Activated CD4-positive, alpha-beta T cell treated with anti-CD3 and anti-CD28 coated beads for 24 hours (primary cell): Measurements from ENCODE around the gene TTBK2.
"Not testable (repeated sequence)": the region's sequence is repeated elsewhere in the genome, so short reads cannot be mapped to it uniquely, and the experiment has no call there.

Source experiments
- DNase-seq, 2 donors: peaks; one replicate each; pipeline ENCODE4 v3.0.0-alpha.2; 2020; ENCODE audit warnings: low read depth in 2 of 2

Gene TTBK2

GRCh38 chr15:42764154-42764731, 156.3 kb downstream of the TTBK2 start:
- not testable (repeated sequence) for DNase-seq

- not testable (repeated sequence) for DNase-seq
Measured at GRCh38 chr15:42761813-42762212, 158.8 kb downstream of the TTBK2 start.

GRCh38 chr15:42760759-42761158, 159.8 kb downstream of the TTBK2 start:
- no peak for DNase-seq

GRCh38 chr15:42759093-42759492, 161.5 kb downstream of the TTBK2 start:
- no peak for DNase-seq

- DNase-seq = no peak
Measured at GRCh38 chr15:42750306-42750705, 170.3 kb downstream of the TTBK2 start.

GRCh38 chr15:42749266-42749665, 171.3 kb downstream of the TTBK2 start:
- DNase-seq = no peak

- DNase-seq = no peak
Measured at GRCh38 chr15:42744195-42744594, 176.4 kb downstream of the TTBK2 start.

- no peak for DNase-seq
Measured at GRCh38 chr15:42742149-42742548, 178.4 kb downstream of the TTBK2 start.

- no peak for DNase-seq
Measured at GRCh38 chr15:42741710-42742109, 178.9 kb downstream of the TTBK2 start.

- no peak for DNase-seq
Measured at GRCh38 chr15:42737529-42738328, 182.8 kb downstream of the TTBK2 start.

- peak; percentile 88 to 92 for DNase-seq
Measured at GRCh38 chr15:42736793-42737528, 183.6 kb downstream of the TTBK2 start, which contains the start of gene CDAN1. Gene CDAN1 (minus strand): TSS chr15:42737128. CDS start chr15:42737102, 26 bp downstream.

- DNase-seq = peak in 1 of 2 donors; percentile 4
Measured at GRCh38 chr15:42736178-42736792, 184.3 kb downstream of the TTBK2 start.

GRCh38 chr15:42735382-42736165, 185.0 kb downstream of the TTBK2 start:
- no peak for DNase-seq

GRCh38 chr15:42734076-42734672, 186.4 kb downstream of the TTBK2 start:
- no peak for DNase-seq

GRCh38 chr15:42733027-42733426, 187.6 kb downstream of the TTBK2 start:
- DNase-seq = no peak

GRCh38 chr15:42732095-42732827, 188.3 kb downstream of the TTBK2 start:
- no peak for DNase-seq

- no peak for DNase-seq
Measured at GRCh38 chr15:42731461-42731860, 189.1 kb downstream of the TTBK2 start.

GRCh38 chr15:42730536-42730935, 190.0 kb downstream of the TTBK2 start:
- DNase-seq = no peak

GRCh38 chr15:42730135-42730534, 190.4 kb downstream of the TTBK2 start:
- DNase-seq = no peak

GRCh38 chr15:42729409-42729808, 191.2 kb downstream of the TTBK2 start:
- no peak for DNase-seq
